Jurkat, Clone E6-1 (cell line): ENCODE measurements around the gene GMPR.
A peak's percentile ranks its signal among the peaks of the same experiment; 100 is the strongest.
"Not testable (repeated sequence)": the region's sequence is repeated elsewhere in the genome, so short reads cannot be mapped to it uniquely, and the experiment has no call there.

Experiments
- DNase-seq: peaks from one replicate; pipeline ENCODE4 v3.0.0-alpha.2; 2011; ENCODE audit warnings: low read depth, low spot score
- H3K4me3 ChIP-seq: 2 replicates; pipeline ENCODE4 v1.5.1; 2011; ENCODE audit warnings: mild to moderate bottlenecking, low read length, control low read depth, moderate library complexity

The GMPR gene

GRCh38 chr6:16265351-16266341 is 27.3 kb downstream of the GMPR start:
- H3K4me3 ChIP-seq: no peak overlapping the region
- DNase-seq: no peak

- no peak for DNase-seq
- no peak overlapping the region for H3K4me3 ChIP-seq
Measured at GRCh38 chr6:16267428-16268263, 29.3 kb downstream of the GMPR start.

- not testable (repeated sequence) for H3K4me3 ChIP-seq, DNase-seq
Measured at GRCh38 chr6:16269442-16270070, 31.2 kb downstream of the GMPR start.

- DNase-seq: no peak
Measured at GRCh38 chr6:16270178-16270794, 31.9 kb downstream of the GMPR start.

GRCh38 chr6:16271428-16271827 is 33.0 kb downstream of the GMPR start:
- H3K4me3 ChIP-seq: no peak overlapping the region
- no peak for DNase-seq

More at GRCh38 chr6:16270178-16270794, 31.9 kb downstream of the GMPR start:
- H3K4me3 ChIP-seq: no peak overlapping the region

GRCh38 chr6:16272201-16272600 is 33.8 kb downstream of the GMPR start:
- H3K4me3 ChIP-seq: no peak overlapping the region
- DNase-seq: no peak

GRCh38 chr6:16273256-16273655 is 34.9 kb downstream of the GMPR start:
- H3K4me3 ChIP-seq: no peak overlapping the region
- DNase-seq: no peak

GRCh38 chr6:16274483-16274882 is 36.1 kb downstream of the GMPR start:
- DNase-seq: no peak
- H3K4me3 ChIP-seq: no peak overlapping the region

GRCh38 chr6:16274885-16275589 is 36.6 kb downstream of the GMPR start:
- DNase-seq: no peak
- H3K4me3 ChIP-seq: no peak overlapping the region

GRCh38 chr6:16277101-16277981 is 39.0 kb downstream of the GMPR start:
- no peak overlapping the region for H3K4me3 ChIP-seq
- DNase-seq: no peak

- no peak overlapping the region for H3K4me3 ChIP-seq
- no peak for DNase-seq
Measured at GRCh38 chr6:16278048-16278724, 39.8 kb downstream of the GMPR start.

GRCh38 chr6:16278750-16279149 is 40.4 kb downstream of the GMPR start:
- H3K4me3 ChIP-seq: no peak overlapping the region
- no peak for DNase-seq

GRCh38 chr6:16279243-16279642 is 40.9 kb downstream of the GMPR start:
- no peak for DNase-seq
- no peak overlapping the region for H3K4me3 ChIP-seq

- no peak overlapping the region for H3K4me3 ChIP-seq
- DNase-seq: no peak
Measured at GRCh38 chr6:16282370-16282769, 44.0 kb downstream of the GMPR start.

GRCh38 chr6:16284472-16284871 is 46.1 kb downstream of the GMPR start:
- H3K4me3 ChIP-seq: no peak overlapping the region
- DNase-seq: no peak

- DNase-seq: no peak
- no peak overlapping the region for H3K4me3 ChIP-seq
Measured at GRCh38 chr6:16285467-16286150, 47.2 kb downstream of the GMPR start.

- H3K4me3 ChIP-seq: no peak overlapping the region
- peak; percentile 17 for DNase-seq
Measured at GRCh38 chr6:16286151-16286522, 47.8 kb downstream of the GMPR start.
